ENCODE measurements around the gene A2M. TPM values are rescaled to one million over a fixed set of nuclear protein-coding genes. Genes with fewer than 3 reads are reported as not detected.

The A2M gene
- total and polyA plus RNA-seq, 9 of the 15 experiments (the other 6 are each of a cell fraction or from before 2014, with no cell fraction given) = 0.08 to 2.3 TPM; not detected in 7

DNA sequence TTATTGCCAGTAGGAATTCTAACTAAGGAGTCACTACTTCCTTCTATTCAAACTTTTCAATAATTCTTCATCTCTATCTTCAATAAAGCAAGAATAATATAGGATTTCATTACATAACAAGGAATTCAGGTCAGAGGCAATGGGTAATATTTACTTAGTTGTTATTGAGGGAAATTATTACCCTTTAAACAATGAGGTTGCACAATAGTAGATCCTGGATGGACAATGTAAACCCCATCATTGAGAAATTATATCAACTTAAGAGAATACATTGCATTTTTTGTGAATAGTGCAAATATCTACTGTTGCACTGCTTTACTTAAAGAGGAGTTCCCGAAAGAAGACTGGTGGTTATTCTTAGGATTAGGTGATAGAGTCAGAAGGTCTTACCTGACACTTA, 43.8 kb downstream of the A2M start:
- Histone ChIP-seq H3K9me3 (replicated peaks; ENCODE audit: control insufficient read depth, insufficient read depth, low read depth, low read length) (no peaks in the 10 kb centered on the region), H3K36me3 (ENCODE audit: control insufficient read depth, insufficient read depth, low read length) (no peaks in the 10 kb centered on the region), H3K27ac (ENCODE audit: extremely low read depth, low read depth, low read length) (no peak overlapping the region), H3K9me1 (ENCODE audit: control insufficient read depth, insufficient read depth, low read length) (no peaks in the 10 kb centered on the region), H3K79me2 (ENCODE audit: control insufficient read depth, insufficient read depth, low read length) (no peaks in the 10 kb centered on the region), H4K20me1 (replicated peaks; ENCODE audit: control insufficient read depth, insufficient read depth, low read length) (no peaks in the 10 kb centered on the region), H2AFZ (ENCODE audit: low read depth, low read length) (no peak overlapping the region), H3K4me2 (ENCODE audit: insufficient read depth, low read length) (no peak overlapping the region), H3K4me3 (no peak overlapping the region), H3K9ac (ENCODE audit: insufficient read depth in 1 of 2, low read depth in 2 of 2, low read length in 2 of 2) (no peak overlapping the region), H3K27me3 (ENCODE audit: control insufficient read depth in 2 of 2, insufficient read depth in 2 of 2, low read length in 2 of 2) (no peaks in the 10 kb centered on the region), H3K4me1 (replicated peaks in 1 of 2; ENCODE audit: control insufficient read depth in 2 of 2, insufficient read depth in 2 of 2, low read length in 2 of 2) (no peaks in the 10 kb centered on the region)
- FAIRE-seq (no peak), DNase-seq (ENCODE audit: extremely low read depth in 1 of 4, low spot score in 3 of 4) (no peak), ATAC-seq (no peak)
- 0% methylated on average over 1 of the region's 1 CpG for WGBS (ENCODE audit: insufficient coverage, low coverage, missing lambda C conversion rate)
- in situ Hi-C loops (cut with MboI) = no loop called here
- BruUV-seq (replicated peaks) = no TSS peak
- intact Hi-C loops (cut with micrococcal nuclease) = no loop called here
- TF ChIP-seq HNRNPLL (IDR thresholded peaks at IDR 0.05; ENCODE audit: low read depth, low read length, poor library complexity, severe bottlenecking) (no peak), CEBPB (tag; IDR thresholded peaks at IDR 0.05) (peak; percentile 27; the same call in 1 of the 2 replicates)
- ChIA-PET CTCF (ENCODE audit: low intra/inter-chr PET ratio) (no interaction called here), POLR2A (no interaction called here)

DNA sequence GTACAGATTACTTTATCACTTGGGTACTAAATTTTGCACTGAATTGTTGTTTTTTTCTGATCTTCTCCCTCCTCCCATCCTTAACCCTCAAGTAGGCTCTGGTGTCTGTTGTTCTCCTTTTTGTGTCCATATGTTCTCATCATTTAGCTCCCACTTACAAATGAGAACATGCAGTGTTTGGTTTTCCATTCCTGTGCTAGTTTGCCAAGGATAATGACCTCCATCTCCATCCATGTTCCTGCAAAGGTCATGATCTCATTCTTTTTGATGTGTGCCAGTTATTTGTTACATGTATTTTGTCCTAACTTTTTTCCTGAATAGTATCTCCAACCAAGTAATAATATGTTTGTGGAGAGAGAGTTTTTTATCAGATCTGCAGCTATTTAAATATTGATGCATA, 44.2 kb downstream of the A2M start:
- FAIRE-seq (no peak), ATAC-seq (no peak)
- POLR2A ChIA-PET = no interaction called here

More for the DNA sequence above, 44.2 kb downstream of the A2M start:
- H3K36me3 ChIP-seq (ENCODE audit: control insufficient read depth, insufficient read depth, low read length) = no peaks in the 10 kb centered on the region
- H3K9me1 ChIP-seq (ENCODE audit: control insufficient read depth, insufficient read depth, low read length) = no peaks in the 10 kb centered on the region
- TF ChIP-seq, protein P1, sequence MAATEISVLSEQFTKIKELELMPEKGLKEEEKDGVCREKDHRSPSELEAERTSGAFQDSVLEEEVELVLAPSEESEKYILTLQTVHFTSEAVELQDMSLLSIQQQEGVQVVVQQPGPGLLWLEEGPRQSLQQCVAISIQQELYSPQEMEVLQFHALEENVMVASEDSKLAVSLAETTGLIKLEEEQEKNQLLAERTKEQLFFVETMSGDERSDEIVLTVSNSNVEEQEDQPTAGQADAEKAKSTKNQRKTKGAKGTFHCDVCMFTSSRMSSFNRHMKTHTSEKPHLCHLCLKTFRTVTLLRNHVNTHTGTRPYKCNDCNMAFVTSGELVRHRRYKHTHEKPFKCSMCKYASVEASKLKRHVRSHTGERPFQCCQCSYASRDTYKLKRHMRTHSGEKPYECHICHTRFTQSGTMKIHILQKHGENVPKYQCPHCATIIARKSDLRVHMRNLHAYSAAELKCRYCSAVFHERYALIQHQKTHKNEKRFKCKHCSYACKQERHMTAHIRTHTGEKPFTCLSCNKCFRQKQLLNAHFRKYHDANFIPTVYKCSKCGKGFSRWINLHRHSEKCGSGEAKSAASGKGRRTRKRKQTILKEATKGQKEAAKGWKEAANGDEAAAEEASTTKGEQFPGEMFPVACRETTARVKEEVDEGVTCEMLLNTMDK (IDR thresholded peaks at IDR 0.05; ENCODE audit: borderline replicate concordance, insufficient read depth, low read depth, low read length, poor library complexity, severe bottlenecking) = no peak
- no peak for TF ChIP-seq HDAC2 (IDR thresholded peaks at IDR 0.05)
- TF ChIP-seq ZNF24 (IDR thresholded peaks at IDR 0.05) = no peak
- TF ChIP-seq, protein P2, sequence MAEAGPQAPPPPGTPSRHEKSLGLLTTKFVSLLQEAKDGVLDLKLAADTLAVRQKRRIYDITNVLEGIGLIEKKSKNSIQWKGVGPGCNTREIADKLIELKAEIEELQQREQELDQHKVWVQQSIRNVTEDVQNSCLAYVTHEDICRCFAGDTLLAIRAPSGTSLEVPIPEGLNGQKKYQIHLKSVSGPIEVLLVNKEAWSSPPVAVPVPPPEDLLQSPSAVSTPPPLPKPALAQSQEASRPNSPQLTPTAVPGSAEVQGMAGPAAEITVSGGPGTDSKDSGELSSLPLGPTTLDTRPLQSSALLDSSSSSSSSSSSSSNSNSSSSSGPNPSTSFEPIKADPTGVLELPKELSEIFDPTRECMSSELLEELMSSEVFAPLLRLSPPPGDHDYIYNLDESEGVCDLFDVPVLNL (CRISPR knock-in tag; IDR thresholded peaks at IDR 0.05; ENCODE audit: low read depth) = no peak
- TF ChIP-seq KDM1A (IDR thresholded peaks at IDR 0.05) = no peak
- no peak for TF ChIP-seq ZNF133 (CRISPR knock-in tag; IDR thresholded peaks at IDR 0.05)
- no peak for TF ChIP-seq NFE2L1 (tag; IDR thresholded peaks at IDR 0.05; ENCODE audit: borderline replicate concordance, low read depth)
- no peak for TF ChIP-seq MCM2 (IDR thresholded peaks at IDR 0.05; ENCODE audit: low read depth)
- no peak for TF ChIP-seq KDM4B (IDR thresholded peaks at IDR 0.05; ENCODE audit: borderline replicate concordance in 2 of 2, low read depth in 1 of 2)
- TF ChIP-seq ZNF217 (CRISPR knock-in tag; IDR thresholded peaks at IDR 0.05) = no peak
- BruUV-seq (replicated peaks) = no TSS peak
- no peak overlapping the region for H3K4me3 ChIP-seq
- no peaks in the 10 kb centered on the region for H3K79me2 ChIP-seq (ENCODE audit: control insufficient read depth, insufficient read depth, low read length)
- DNase-seq (ENCODE audit: extremely low read depth in 1 of 4, low spot score in 3 of 4) = no peak
- in situ Hi-C loops (cut with MboI) (no loop called here), intact Hi-C loops (cut with micrococcal nuclease) (no loop called here)
- H3K9me3 ChIP-seq (replicated peaks; ENCODE audit: control insufficient read depth, insufficient read depth, low read depth, low read length) = no peaks in the 10 kb centered on the region
- no peak overlapping the region for H2AFZ ChIP-seq (ENCODE audit: low read depth, low read length)
- no peak overlapping the region for H3K9ac ChIP-seq (ENCODE audit: insufficient read depth in 1 of 2, low read depth in 2 of 2, low read length in 2 of 2)
- H3K27ac ChIP-seq (ENCODE audit: extremely low read depth, low read depth, low read length) = no peak overlapping the region
- H3K27me3 ChIP-seq (ENCODE audit: control insufficient read depth in 2 of 2, insufficient read depth in 2 of 2, low read length in 2 of 2) = no peaks in the 10 kb centered on the region; a peak in 1 of 5 replicates
- H3K4me1 ChIP-seq (replicated peaks in 1 of 2; ENCODE audit: control insufficient read depth in 2 of 2, insufficient read depth in 2 of 2, low read length in 2 of 2) = no peaks in the 10 kb centered on the region
- H3K4me2 ChIP-seq (ENCODE audit: insufficient read depth, low read length) = no peak overlapping the region
- H4K20me1 ChIP-seq (replicated peaks; ENCODE audit: control insufficient read depth, insufficient read depth, low read length) = no peaks in the 10 kb centered on the region
- CTCF ChIA-PET (ENCODE audit: low intra/inter-chr PET ratio) = no interaction called here

Measured in K562 (cell line).